Measurements from ENCODE around the gene PCDHB8. TPM values are rescaled to one million over a fixed set of nuclear protein-coding genes. Genes with fewer than 3 reads are reported as not detected.
"Not testable (repeated sequence)": the region's sequence is repeated elsewhere in the genome, so short reads cannot be mapped to it uniquely, and the experiment has no call there.

The PCDHB8 gene
- total and polyA plus RNA-seq, 8 donors, result 0.43 to 2.9 (median 2.2) TPM

GRCh38 chr5:141172381-141173204 is 5.0 kb upstream of the PCDHB8 start, which contains the start of gene PCDHB7:
PCDHB7 (plus strand) TSS chr5:141172644; CDS start chr5:141172836, 192 bp downstream.
- ATAC-seq (no peak), FAIRE-seq (no peak), DNase-seq (no peak)
- no peaks in the 10 kb centered on the region for H3K36me3 ChIP-seq
- peaks cover 0 to 26% (median 0%) of the 10 kb centered on the region in 4 donors for H3K27me3 ChIP-seq
- no peaks in the 10 kb centered on the region for H3K4me1 ChIP-seq
- WGBS, 2 donors, result 20 to 33% methylated on average over 20 of the region's 20 CpGs
- no peaks in the 10 kb centered on the region for H3K9me3 ChIP-seq
- intact Hi-C loops (cut with DNase I), result no loop called here
- H3K4me3 ChIP-seq, result no peak within 1 kb of the TSS
- H3K27ac ChIP-seq, result no peak within 1 kb of the TSS
- TF ChIP-seq CTCF (IDR thresholded peaks at IDR 0.05), result no peak

GRCh38 chr5:141174291-141175104 is 3.1 kb upstream of the PCDHB8 start:
- H3K4me1 ChIP-seq; DNase-seq; intact Hi-C loops (cut with DNase I); FAIRE-seq; H3K36me3 ChIP-seq; H3K27ac ChIP-seq; ATAC-seq; H3K9me3 ChIP-seq; H3K4me3 ChIP-seq: not testable (repeated sequence)
- peaks cover 0 to 26% (median 0%) of the 10 kb centered on the region in 4 donors for H3K27me3 ChIP-seq
- 24 to 44% methylated on average over 53 to 79 of the region's 79 CpGs for WGBS, 2 donors

- intact Hi-C loops (cut with DNase I), result no loop called here
These were observed 1.7 kb upstream of the PCDHB8 start for GRCh38 chr5:141175933-141176332.

GRCh38 chr5:141179371-141179770 is 1.8 kb downstream of the PCDHB8 start:
- H3K4me3 ChIP-seq; H3K36me3 ChIP-seq; H3K27ac ChIP-seq; intact Hi-C loops (cut with DNase I); FAIRE-seq; ATAC-seq; DNase-seq; H3K4me1 ChIP-seq; H3K9me3 ChIP-seq: not testable (repeated sequence)
- WGBS, 2 donors, result 17 to 44% methylated on average over 24 to 35 of the region's 39 CpGs
- H3K27me3 ChIP-seq, result peaks cover 0 to 22% (median 0%) of the 10 kb centered on the region in 4 donors

More at GRCh38 chr5:141175933-141176332, 1.7 kb upstream of the PCDHB8 start:
- Histone ChIP-seq H3K36me3 (no peaks in the 10 kb centered on the region), H3K4me3 (no peak overlapping the region), H3K27me3 (peaks cover 0 to 22% (median 0%) of the 10 kb centered on the region in 4 donors), H3K4me1 (no peaks in the 10 kb centered on the region), H3K27ac (no peak overlapping the region), H3K9me3 (no peaks in the 10 kb centered on the region)
- DNase-seq (no peak), FAIRE-seq (peak; percentile 91), ATAC-seq (no peak)
- 55 to 56% methylated on average over 1 of the region's 1 CpG for WGBS, 2 donors
- no peak for TF ChIP-seq CTCF (IDR thresholded peaks at IDR 0.05)

- WGBS, 2 donors, result 18 to 36% methylated on average over 30 to 32 of the region's 32 CpGs
These were observed 2.3 kb downstream of the PCDHB8 start for GRCh38 chr5:141179876-141180275.

GRCh38 chr5:141180313-141180712 is 2.7 kb downstream of the PCDHB8 start:
- H3K9me3 ChIP-seq, result peaks cover 0 to 4% (median 0%) of the 10 kb centered on the region in 4 donors
- WGBS, 2 donors, result 20 to 31% methylated on average over 1 of the region's 1 CpG
- no peak overlapping the region for H3K27ac ChIP-seq
- no peaks in the 10 kb centered on the region for H3K36me3 ChIP-seq
- H3K27me3 ChIP-seq, result peaks cover 0 to 17% (median 0%) of the 10 kb centered on the region in 4 donors
- no peaks in the 10 kb centered on the region for H3K4me1 ChIP-seq
- FAIRE-seq, result no peak
- intact Hi-C loops (cut with DNase I), result no loop called here
- no peak overlapping the region for H3K4me3 ChIP-seq
- no peak for TF ChIP-seq CTCF (IDR thresholded peaks at IDR 0.05)
- no peak for ATAC-seq
- no peak for DNase-seq

More at GRCh38 chr5:141179876-141180275, 2.3 kb downstream of the PCDHB8 start:
- H3K9me3 ChIP-seq; H3K4me1 ChIP-seq; ATAC-seq; H3K27ac ChIP-seq; intact Hi-C loops (cut with DNase I); DNase-seq; H3K36me3 ChIP-seq; FAIRE-seq; H3K4me3 ChIP-seq: not testable (repeated sequence)
- peaks cover 0 to 21% (median 0%) of the 10 kb centered on the region in 4 donors for H3K27me3 ChIP-seq
